Measurements from ENCODE around the gene ATP6V1C2. TPM values are rescaled to one million over a fixed set of nuclear protein-coding genes. Genes with fewer than 3 reads are reported as not detected.

Gene ATP6V1C2
- total and polyA plus RNA-seq, 2 donors (not counting 1 experiment from before 2014, with no cell fraction given): under 0.01 TPM; not detected in 1

- Histone ChIP-seq H3K4me2 (ENCODE audit: extremely low read depth, insufficient read depth, low read length) (no peak overlapping the region), H3K36me3 (ENCODE audit: control insufficient read depth, insufficient read depth, low read length) (peaks cover 27% of the 10 kb centered on the region), H3K27ac (ENCODE audit: insufficient read depth, low read length) (no peak overlapping the region), H3K79me2 (ENCODE audit: control insufficient read depth, insufficient read depth, low read length) (no peaks in the 10 kb centered on the region), H4K20me1 (ENCODE audit: control insufficient read depth, extremely low read depth, insufficient read depth, low read length) (no peaks in the 10 kb centered on the region), H3K4me3 (replicated peaks in 1 of 4; ENCODE audit: control extremely low read depth in 1 of 4, insufficient read depth in 1 of 4, low read depth in 3 of 4, low read length in 4 of 4) (no peak overlapping the region), H3K9me3 (ENCODE audit: control insufficient read depth, insufficient read depth, low read depth, low read length) (no peaks in the 10 kb centered on the region), H2AFZ (ENCODE audit: low read length) (no peak overlapping the region), H3K4me1 (ENCODE audit: control insufficient read depth, extremely low read depth, insufficient read depth, low read length) (no peaks in the 10 kb centered on the region), H3K9ac (ENCODE audit: insufficient read depth, low read length) (no peak overlapping the region), H3K27me3 (ENCODE audit: control insufficient read depth, insufficient read depth, low read length) (no peaks in the 10 kb centered on the region)
- DNase-seq (ENCODE audit: low read depth in 2 of 2): no peak
- TF ChIP-seq EZH2 (IDR thresholded peaks at IDR 0.05; ENCODE audit: low read length, missing control alignments) (no peak), CTCF (conservative IDR thresholded peaks at IDR 0.05 in 1 of 2, IDR thresholded peaks at IDR 0.05 in 1 of 2; ENCODE audit: low read depth in 1 of 2, low read length in 2 of 2) (no peak)
Observed at GRCh38 chr2:10781746-10782145, 60.3 kb downstream of the ATP6V1C2 start.

GRCh38 chr2:10783421-10783820, 62.0 kb downstream of the ATP6V1C2 start:
- Histone ChIP-seq H3K4me1 (ENCODE audit: control insufficient read depth, extremely low read depth, insufficient read depth, low read length) (no peaks in the 10 kb centered on the region), H3K27me3 (ENCODE audit: control insufficient read depth, insufficient read depth, low read length) (no peaks in the 10 kb centered on the region), H3K9me3 (ENCODE audit: control insufficient read depth, insufficient read depth, low read depth, low read length) (no peaks in the 10 kb centered on the region), H3K9ac (ENCODE audit: insufficient read depth, low read length) (no peak overlapping the region), H3K36me3 (ENCODE audit: control insufficient read depth, insufficient read depth, low read length) (peaks cover 25% of the 10 kb centered on the region), H2AFZ (ENCODE audit: low read length) (no peak overlapping the region), H3K27ac (ENCODE audit: insufficient read depth, low read length) (no peak overlapping the region), H3K4me3 (replicated peaks in 1 of 4; ENCODE audit: control extremely low read depth in 1 of 4, insufficient read depth in 1 of 4, low read depth in 3 of 4, low read length in 4 of 4) (no peak overlapping the region), H4K20me1 (ENCODE audit: control insufficient read depth, extremely low read depth, insufficient read depth, low read length) (no peaks in the 10 kb centered on the region), H3K4me2 (ENCODE audit: extremely low read depth, insufficient read depth, low read length) (no peak overlapping the region), H3K79me2 (ENCODE audit: control insufficient read depth, insufficient read depth, low read length) (no peaks in the 10 kb centered on the region)
- peak in 1 of 2 donors; percentile 33 for DNase-seq (ENCODE audit: low read depth in 2 of 2)
- TF ChIP-seq CTCF (conservative IDR thresholded peaks at IDR 0.05 in 1 of 2, IDR thresholded peaks at IDR 0.05 in 1 of 2; ENCODE audit: low read depth in 1 of 2, low read length in 2 of 2): no peak
- TF ChIP-seq EZH2 (IDR thresholded peaks at IDR 0.05; ENCODE audit: low read length, missing control alignments): no peak

- no peak for DNase-seq (ENCODE audit: low read depth in 2 of 2)
- Histone ChIP-seq H3K4me2 (ENCODE audit: extremely low read depth, insufficient read depth, low read length) (no peak overlapping the region), H3K36me3 (ENCODE audit: control insufficient read depth, insufficient read depth, low read length) (peaks cover 28% of the 10 kb centered on the region)
Observed at GRCh38 chr2:10784719-10785118, 63.3 kb downstream of the ATP6V1C2 start.

More at GRCh38 chr2:10784719-10785118, 63.3 kb downstream of the ATP6V1C2 start:
- no peaks in the 10 kb centered on the region for H3K4me1 ChIP-seq (ENCODE audit: control insufficient read depth, extremely low read depth, insufficient read depth, low read length)
- no peaks in the 10 kb centered on the region for H3K79me2 ChIP-seq (ENCODE audit: control insufficient read depth, insufficient read depth, low read length)
- TF ChIP-seq EZH2 (IDR thresholded peaks at IDR 0.05; ENCODE audit: low read length, missing control alignments) (no peak), CTCF (conservative IDR thresholded peaks at IDR 0.05 in 1 of 2, IDR thresholded peaks at IDR 0.05 in 1 of 2; ENCODE audit: low read depth in 1 of 2, low read length in 2 of 2) (no peak)
- H3K27ac ChIP-seq (ENCODE audit: insufficient read depth, low read length): no peak overlapping the region
- H3K27me3 ChIP-seq (ENCODE audit: control insufficient read depth, insufficient read depth, low read length): no peaks in the 10 kb centered on the region
- no peak overlapping the region for H2AFZ ChIP-seq (ENCODE audit: low read length)
- no peak overlapping the region for H3K4me3 ChIP-seq (replicated peaks in 1 of 4; ENCODE audit: control extremely low read depth in 1 of 4, insufficient read depth in 1 of 4, low read depth in 3 of 4, low read length in 4 of 4)
- no peaks in the 10 kb centered on the region for H3K9me3 ChIP-seq (ENCODE audit: control insufficient read depth, insufficient read depth, low read depth, low read length)
- H3K9ac ChIP-seq (ENCODE audit: insufficient read depth, low read length): no peak overlapping the region
- no peaks in the 10 kb centered on the region for H4K20me1 ChIP-seq (ENCODE audit: control insufficient read depth, extremely low read depth, insufficient read depth, low read length)
